GM18508 (cell line): ENCODE data around the gene HEPACAM2.
A peak's percentile ranks its signal among the peaks of the same experiment; 100 is the strongest.

Source experiments
- ATAC-seq: cut with Tn5 transposase; IDR thresholded peaks from one replicate; pipeline ENCODE4 v1.9.1; 2021; ENCODE audit warnings: moderate number of reproducible peaks; ENCODE audit not compliant: insufficient read depth, unreplicated experiment

HEPACAM2 gene

DNA sequence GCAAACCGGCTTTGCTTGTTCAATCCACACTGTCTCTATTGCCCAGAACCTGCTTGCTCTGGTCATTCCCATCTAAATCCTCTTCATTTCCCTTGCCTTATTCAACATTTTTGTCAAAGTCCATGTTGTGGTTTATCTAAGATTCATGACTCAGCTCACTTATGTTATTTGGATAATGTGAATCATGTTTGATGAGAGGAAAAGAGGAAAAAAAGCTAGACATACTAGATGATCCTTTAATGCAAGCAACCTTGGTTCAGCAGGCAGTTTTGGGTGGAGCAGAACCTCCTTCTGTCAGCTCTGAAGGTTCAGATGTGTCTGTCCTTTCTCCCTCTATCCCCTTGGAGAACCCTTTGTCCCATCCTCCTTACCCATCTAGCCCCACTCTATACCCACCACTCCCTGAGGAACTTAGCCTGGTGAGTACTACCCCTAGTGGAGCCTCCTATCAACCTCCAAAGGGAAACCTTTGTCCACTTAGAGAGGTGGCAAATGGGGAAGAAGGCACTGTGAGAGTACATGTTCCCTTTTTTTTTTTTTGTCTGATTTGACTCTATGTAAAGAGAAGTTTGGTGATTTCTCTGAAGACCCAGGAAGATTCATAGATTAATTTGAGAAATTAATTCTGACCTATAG lies 76.0 kb downstream of the HEPACAM2 start:
- ATAC-seq, result no peak

DNA sequence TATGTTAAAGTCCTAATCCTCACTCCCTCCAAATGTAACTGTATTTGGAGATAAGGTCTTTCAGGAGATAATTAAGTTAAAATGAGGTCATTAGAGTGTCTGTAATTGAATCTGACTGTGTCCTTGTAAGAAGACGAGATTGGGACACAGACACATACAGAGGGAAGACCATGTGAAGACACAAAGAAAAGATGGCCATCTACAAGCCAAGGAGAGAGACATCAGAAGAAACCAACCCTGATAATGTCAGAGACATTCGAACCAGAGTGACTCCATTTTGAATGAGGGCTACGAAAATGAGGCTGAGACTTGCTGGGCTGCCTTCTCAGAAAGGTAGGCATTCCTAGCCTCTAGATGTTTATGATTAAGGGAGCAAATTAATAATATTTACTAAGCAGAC lies 77.5 kb downstream of the HEPACAM2 start:
- ATAC-seq, result no peak

DNA sequence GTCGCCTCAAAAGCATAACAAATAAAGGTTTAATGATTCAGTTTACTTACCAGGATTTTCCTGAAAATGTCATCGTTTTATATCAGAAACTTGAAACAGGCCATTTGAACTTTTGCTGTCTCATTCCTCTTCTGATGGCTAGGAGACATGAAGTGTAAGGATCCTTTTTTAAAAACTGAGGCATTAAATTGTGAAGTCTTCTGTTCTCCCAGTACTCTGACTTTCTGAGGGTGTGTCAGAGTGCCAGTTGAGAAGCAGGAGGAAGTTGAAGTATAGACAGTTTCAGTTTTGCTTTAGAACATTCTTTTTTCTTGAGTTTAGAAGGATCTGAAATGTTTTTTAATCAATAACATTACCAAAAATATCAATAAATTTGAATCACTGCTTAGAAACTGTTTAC lies 78.1 kb downstream of the HEPACAM2 start, which contains the start of gene SAMD9L:
SAMD9L (minus strand) TSS at position 242 of the 400 bp plus-strand sequence. CDS start 12,414 bp downstream, outside the sequence.
- ATAC-seq, result no peak

DNA sequence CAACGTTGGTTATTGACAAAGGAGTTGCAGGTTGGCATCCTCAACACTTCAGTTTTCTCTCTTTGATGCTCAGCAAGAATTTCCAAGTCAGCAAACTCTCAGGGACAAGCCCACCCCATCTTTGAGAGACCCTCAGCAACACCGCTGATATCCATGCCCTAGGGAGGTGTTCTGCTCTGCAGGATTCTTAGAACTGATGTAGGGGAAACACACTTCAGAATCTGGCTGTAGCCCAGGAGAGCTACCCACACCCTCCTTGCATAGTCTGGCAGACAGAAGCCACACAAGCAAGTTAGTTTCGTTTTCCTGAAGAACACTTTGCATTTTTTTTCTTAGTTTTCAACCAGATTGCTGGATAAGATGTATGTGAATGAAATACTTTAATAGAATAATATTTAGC lies 78.9 kb downstream of the HEPACAM2 start:
- ATAC-seq, result peak; percentile 69

DNA sequence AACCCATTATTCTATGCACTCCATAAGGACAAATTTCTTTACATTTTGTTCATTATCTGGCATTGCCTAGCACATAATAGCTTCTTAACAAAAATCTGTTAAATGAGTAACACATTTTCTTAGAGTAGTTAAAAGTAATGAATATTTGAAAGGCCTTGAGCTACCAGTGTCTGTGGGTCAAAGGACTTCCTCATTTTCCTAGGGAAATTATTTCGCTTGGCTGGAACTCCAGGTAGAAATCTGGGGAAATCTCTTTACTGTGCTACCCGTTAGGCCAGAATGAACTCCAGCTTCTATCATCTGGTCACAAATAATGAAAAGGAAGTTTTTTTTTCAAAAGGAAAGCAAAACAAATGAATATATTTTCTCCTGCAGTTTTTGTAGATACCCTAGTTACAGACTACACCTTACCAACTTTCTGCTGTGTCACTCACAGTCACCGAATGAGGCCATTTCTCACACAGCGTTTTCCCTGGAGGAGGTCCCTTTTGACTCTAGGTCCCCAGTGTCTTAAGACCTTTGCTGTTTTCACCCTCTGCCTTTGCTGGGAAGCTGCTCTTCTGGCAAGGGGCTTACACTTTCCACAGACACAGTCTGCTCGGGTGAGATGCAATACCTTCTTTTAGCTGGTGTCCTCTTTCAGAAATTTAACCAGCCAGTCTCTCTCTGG lies 79.7 kb downstream of the HEPACAM2 start:
- ATAC-seq, result no peak

DNA sequence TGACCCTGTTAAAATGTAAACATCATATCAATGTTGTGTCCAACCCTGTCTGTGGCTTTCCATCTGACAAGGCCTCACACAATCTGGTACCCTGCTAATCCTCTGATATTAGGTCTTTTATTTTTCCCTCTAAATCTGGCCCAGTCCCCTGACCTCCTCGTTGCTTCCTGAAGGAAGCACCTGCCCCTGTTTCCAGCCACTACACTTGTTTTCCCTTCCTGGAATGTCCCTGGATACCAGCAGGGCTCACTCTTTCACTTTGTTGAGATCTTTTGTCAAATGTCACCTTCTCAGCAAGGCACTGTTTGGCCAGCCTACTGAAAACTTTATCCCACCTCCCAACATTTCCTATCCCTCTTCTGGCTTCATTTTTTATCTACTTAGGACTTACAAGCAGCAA lies 80.2 kb downstream of the HEPACAM2 start:
- ATAC-seq, result no peak

DNA sequence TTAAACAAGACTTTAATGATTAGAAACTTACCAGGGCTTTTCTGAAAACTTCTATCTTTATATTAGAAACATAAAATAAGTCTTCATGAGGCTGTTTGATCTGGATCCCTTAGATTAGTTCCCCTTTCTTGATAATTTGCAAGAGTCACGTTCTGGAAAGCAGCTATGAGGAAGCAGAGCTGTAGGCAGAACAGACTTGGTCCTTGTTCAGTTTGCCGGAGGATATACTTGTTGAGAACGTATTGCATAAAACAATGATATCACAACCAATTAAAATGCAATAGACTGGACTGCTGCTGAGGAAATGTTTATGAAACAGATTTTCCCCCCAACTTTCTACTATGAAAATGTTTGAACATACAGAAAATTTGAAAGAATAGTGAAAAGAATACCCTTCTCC lies 80.9 kb downstream of the HEPACAM2 start:
- ATAC-seq, result no peak

DNA sequence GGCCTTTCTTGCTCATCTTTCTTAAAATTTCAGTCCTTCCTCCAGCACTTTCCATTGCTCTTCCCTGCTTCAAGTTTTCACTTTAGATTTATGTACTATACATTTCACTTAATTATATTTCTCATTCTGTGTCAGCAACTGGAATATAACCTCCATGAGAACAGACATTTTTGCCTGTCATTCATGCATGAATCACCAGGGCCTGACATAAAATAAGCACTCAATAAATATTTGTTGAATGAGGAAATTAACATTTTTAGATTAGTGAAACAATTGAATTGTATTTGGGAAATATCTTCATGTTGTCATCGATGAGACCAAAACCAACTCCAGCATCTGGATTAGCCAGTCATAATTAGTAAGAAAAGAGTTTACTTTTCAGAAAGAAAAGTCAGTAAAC lies 84.1 kb downstream of the HEPACAM2 start:
- no peak for ATAC-seq

DNA sequence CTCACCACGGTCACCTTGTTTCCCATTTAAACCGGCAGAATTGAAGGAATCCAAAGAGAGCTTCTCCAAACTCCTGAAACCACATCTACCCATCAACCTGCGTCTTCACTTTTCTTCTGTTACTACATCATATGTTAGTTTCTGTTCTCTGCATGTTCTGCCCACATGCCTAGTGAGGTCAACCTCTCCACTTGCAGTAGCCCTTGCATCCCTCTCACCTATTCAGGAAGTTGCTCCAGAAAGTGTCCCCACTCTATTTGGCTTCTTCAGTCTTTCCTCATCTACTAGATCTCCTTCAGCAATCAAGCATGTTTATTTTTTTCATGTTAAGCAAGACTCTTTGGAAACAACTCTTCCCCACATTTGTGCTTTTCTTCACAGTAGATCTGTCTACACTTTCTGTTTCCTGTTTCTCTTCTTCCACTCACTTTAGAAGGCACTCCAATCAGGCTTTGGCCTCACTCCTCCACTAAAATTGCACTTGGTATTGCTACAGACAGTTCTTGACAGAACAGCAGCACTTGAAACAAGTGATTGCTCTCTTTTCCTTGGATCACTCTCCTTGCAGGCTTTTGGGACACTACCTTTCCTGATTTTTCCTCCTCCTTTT lies 85.6 kb downstream of the HEPACAM2 start:
- ATAC-seq, result no peak

DNA sequence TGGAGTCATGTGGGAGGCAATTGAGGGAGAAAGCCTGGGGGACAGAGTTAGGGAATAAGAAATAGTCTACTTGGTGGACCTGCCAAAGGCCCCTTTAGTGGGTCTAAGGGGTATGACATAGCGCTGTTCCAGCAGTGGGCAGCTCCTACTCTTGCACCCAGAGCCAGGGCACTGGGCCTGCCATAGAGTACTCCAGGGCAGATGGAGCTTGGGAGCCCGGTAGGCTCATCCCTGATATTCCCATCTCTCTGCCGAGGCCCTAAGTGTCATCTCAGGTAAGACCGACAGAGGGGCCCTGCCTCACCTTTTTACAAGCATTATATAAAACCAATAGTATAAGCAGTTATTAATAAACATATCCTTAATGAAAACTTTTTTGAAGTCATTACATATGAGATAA lies 87.7 kb downstream of the HEPACAM2 start:
- no peak for ATAC-seq
